ENCODE results near the gene ACTL10.
A peak's percentile ranks its signal among the peaks of the same experiment; 100 is the strongest.
"Not testable (repeated sequence)": the region's sequence is repeated elsewhere in the genome, so short reads cannot be mapped to it uniquely, and the experiment has no call there.

Gene ACTL10

DNA sequence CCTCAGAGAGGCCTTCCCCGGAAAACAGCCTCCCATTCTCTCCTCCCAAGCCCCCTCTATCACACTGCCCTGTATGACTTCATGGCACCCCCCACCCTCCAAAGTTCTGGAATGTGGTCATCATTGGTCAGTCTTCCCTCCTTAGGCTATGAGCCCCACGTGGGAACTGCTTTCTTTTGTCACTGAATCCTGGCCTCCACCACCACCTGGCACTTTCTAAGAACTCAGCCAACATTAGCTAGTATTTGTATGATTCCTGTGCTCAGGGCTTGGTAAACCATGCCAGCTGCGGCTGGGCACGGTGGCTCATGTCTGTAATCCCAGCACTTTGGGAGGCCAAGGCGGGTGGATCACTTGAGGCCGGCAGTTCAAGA is 27.9 kb downstream of the ACTL10 start:
- no peaks in the 10 kb centered on the region for H3K36me3 Mint-ChIP-seq (ENCODE audit: low read depth)
- H3K4me3 Mint-ChIP-seq = no peak overlapping the region
- no peaks in the 10 kb centered on the region for H3K27me3 Mint-ChIP-seq
- H3K9me3 Mint-ChIP-seq = peaks cover 5% of the 10 kb centered on the region
- peaks cover 5% of the 10 kb centered on the region for H3K4me1 Mint-ChIP-seq (ENCODE audit: low read depth)
- no peak overlapping the region for H3K27ac Mint-ChIP-seq
- intact Hi-C loops (cut with micrococcal nuclease) = no loop called here

DNA sequence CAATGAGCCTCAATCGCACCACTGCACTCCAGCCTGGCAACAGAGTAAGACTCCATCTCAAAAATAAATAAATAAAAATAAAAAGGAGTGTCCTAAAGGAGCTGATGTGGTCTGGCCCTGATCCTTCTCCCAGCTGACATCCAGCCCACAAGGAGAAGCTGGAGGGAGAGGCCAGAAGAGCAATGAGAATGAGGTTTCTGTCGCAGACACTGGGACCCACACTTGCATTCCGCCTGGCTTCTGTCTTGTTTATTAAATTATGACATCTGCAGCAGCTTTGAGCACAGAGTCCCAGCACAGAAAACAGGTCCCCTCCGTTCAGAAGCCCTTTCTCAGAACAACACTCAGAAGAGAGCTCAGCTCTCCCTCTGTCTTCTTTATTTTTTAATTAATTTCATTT is 29.7 kb downstream of the ACTL10 start:
- Mint-ChIP-seq H3K27me3 (no peaks in the 10 kb centered on the region), H3K27ac (no peak overlapping the region), H3K9me3 (peaks cover 13% of the 10 kb centered on the region), H3K4me1 (ENCODE audit: low read depth) (no peaks in the 10 kb centered on the region), H3K4me3 (no peak overlapping the region), H3K36me3 (ENCODE audit: low read depth) (no peaks in the 10 kb centered on the region)
- intact Hi-C loops (cut with micrococcal nuclease) = no loop called here

DNA sequence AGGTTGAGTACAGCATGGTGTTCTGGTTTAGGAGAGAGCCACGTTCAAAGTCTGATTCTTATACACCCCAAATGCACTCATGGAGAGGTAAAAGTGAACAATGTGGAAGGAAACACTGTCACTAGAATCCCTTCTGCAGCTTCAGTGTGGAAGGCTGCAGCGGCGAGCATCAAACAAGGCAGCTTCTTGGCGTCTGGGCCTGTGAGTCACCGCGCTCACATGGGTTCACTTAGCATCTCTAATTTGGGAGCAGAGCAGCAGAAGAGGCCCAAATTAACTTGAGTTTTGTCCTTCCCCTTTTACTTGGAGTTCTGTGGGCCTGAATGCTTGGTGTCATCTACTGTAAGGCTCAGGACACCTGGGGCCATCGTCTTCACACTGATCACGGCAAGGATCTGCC is 30.4 kb downstream of the ACTL10 start:
- intact Hi-C loops (cut with micrococcal nuclease) = no loop called here
- no peaks in the 10 kb centered on the region for H3K36me3 Mint-ChIP-seq (ENCODE audit: low read depth)
- H3K9me3 Mint-ChIP-seq = peaks cover 13% of the 10 kb centered on the region
- no peaks in the 10 kb centered on the region for H3K27me3 Mint-ChIP-seq
- H3K4me3 Mint-ChIP-seq = no peak overlapping the region
- H3K27ac Mint-ChIP-seq = peak overlapping the region; percentile 24
- H3K4me1 Mint-ChIP-seq (ENCODE audit: low read depth) = no peaks in the 10 kb centered on the region

DNA sequence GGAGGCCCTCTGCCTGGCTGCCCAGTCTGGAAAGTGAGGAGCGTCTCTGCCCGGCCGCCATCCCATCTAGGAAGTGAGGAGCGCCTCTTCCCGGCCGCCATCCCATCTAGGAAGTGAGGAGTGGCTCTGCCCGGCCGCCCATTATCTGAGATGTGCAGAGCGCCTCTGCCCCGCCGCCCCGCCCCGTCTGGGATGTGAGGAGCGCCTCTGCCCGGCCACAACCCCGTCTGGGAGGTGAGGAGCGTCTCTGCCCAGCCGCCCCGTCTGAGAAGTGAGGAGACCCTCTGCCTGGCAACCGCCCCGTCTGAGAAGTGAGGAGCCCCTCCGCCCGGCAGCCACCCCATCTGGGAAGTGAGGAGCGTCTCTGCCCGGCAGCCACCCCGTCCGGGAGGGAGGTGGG is 32.2 kb downstream of the ACTL10 start:
- H3K27me3 Mint-ChIP-seq; H3K36me3 Mint-ChIP-seq (ENCODE audit: low read depth); H3K4me3 Mint-ChIP-seq; intact Hi-C loops (cut with micrococcal nuclease); H3K4me1 Mint-ChIP-seq (ENCODE audit: low read depth); H3K27ac Mint-ChIP-seq: not testable (repeated sequence)
- peaks cover 13% of the 10 kb centered on the region for H3K9me3 Mint-ChIP-seq

DNA sequence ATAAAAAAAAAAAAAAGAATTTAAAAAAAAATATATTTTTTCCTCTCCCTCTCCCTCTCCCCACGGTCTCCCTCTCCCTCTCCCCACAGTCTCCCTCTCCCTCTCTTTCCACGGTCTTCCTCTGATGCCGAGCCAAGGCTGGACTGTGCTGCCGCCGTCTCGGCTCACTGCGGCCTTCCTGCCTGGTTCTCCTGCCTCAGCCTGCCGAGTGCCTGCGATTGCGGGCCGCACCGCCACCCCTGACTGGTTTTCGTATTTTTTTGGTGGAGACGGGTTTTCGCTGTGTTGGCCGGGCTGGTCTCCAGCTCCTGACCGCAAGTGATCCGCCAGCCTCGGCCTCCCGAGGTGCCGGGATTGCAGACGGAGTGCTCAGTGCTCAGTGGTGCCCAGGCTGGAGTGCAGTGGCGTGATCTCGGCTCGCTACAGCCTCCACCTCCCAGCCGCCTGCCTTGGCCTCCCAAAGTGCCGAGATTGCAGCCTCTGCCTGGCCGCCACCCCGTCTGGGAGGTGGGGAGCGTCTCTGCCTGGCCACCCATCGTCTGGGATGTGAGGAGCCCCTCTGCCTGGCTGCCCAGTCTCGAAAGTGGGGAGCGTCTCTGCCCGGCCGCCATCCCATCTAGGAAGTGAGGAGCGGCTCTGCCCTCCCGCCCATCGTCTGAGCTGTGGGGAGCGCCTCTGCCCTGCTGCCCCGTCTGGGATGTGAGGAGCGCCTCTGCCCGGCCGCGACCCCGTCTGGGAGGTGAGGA is 34.1 kb downstream of the ACTL10 start:
- H3K36me3 Mint-ChIP-seq (ENCODE audit: low read depth); H3K4me1 Mint-ChIP-seq (ENCODE audit: low read depth); intact Hi-C loops (cut with micrococcal nuclease); H3K27ac Mint-ChIP-seq; H3K27me3 Mint-ChIP-seq; H3K4me3 Mint-ChIP-seq: not testable (repeated sequence)
- peaks cover 13% of the 10 kb centered on the region for H3K9me3 Mint-ChIP-seq

- H3K27me3 Mint-ChIP-seq = no peaks in the 10 kb centered on the region
- intact Hi-C loops (cut with micrococcal nuclease) = no loop called here
- H3K36me3 Mint-ChIP-seq (ENCODE audit: low read depth) = peaks cover 6% of the 10 kb centered on the region
- no peak overlapping the region for H3K27ac Mint-ChIP-seq
- H3K4me3 Mint-ChIP-seq = no peak overlapping the region
- no peaks in the 10 kb centered on the region for H3K4me1 Mint-ChIP-seq (ENCODE audit: low read depth)
- peaks cover 13% of the 10 kb centered on the region for H3K9me3 Mint-ChIP-seq
These were observed 35.1 kb downstream of the ACTL10 start for GRCh38 chr20:33701629-33702450.

DNA sequence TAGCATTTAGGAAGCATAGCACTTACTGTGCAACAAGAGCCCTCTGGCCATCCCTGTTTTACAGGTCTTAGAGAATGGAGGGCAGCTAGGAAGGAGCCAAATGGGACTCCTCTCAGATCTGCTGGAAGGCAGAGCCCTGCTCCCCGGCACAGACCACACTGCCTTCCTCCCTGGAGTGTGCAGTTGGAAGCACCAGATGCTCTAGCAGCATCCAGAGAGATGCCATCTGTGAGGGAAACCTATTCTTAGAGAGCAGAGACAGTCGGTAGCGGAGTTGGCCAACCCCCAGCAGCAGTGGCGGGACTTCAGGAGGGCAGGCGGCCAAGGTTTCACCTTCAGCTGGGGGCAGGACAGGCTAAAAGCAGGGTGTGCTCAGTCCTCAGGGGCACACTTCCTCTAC is 36.1 kb downstream of the ACTL10 start:
- Mint-ChIP-seq H3K4me3 (no peak overlapping the region), H3K36me3 (ENCODE audit: low read depth) (peaks cover 15% of the 10 kb centered on the region), H3K4me1 (ENCODE audit: low read depth) (no peaks in the 10 kb centered on the region), H3K9me3 (peaks cover 13% of the 10 kb centered on the region), H3K27ac (no peak overlapping the region), H3K27me3 (no peaks in the 10 kb centered on the region)
- intact Hi-C loops (cut with micrococcal nuclease) = no loop called here

DNA sequence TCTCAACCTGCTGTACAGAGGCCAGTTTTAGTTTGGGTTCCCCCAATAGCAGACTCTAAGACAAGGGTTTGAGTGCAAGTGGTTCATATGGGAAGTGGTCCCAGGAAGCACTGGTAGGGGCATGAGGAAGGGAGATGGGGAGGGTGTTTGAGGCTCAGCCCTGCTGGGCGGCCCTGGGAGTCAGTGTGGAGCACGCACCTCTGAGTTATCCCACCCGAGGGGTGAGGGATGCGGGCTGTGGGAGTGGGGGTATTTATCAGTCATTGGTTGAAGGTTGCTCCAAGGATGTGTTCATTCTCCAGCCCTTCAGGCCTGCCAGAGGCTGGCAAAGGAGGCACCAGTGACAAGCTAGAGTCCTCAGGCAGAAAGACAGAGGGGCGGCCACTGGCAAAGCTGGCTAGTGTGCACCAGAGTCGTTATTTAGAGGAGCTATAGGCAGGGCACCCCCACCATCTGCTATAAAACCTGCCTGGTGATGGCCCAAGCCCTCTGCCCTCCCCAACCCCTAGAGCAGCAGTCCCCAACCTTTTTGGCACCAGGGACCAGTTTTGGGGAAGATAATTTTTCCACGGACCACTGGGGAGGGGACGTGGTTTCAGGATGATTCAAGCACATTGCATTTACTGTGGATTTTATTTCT is 36.9 kb downstream of the ACTL10 start:
- H3K36me3 Mint-ChIP-seq (ENCODE audit: low read depth) = peaks cover 18% of the 10 kb centered on the region
- no peaks in the 10 kb centered on the region for H3K27me3 Mint-ChIP-seq
- no peak overlapping the region for H3K4me3 Mint-ChIP-seq
- H3K9me3 Mint-ChIP-seq = peaks cover 10% of the 10 kb centered on the region
- no peak overlapping the region for H3K27ac Mint-ChIP-seq
- intact Hi-C loops (cut with micrococcal nuclease) = no loop called here
- H3K4me1 Mint-ChIP-seq (ENCODE audit: low read depth) = no peaks in the 10 kb centered on the region

- Mint-ChIP-seq H3K27ac (no peak overlapping the region), H3K4me3 (no peak overlapping the region)
- intact Hi-C loops (cut with micrococcal nuclease) = no loop called here
These were observed 37.6 kb downstream of the ACTL10 start for GRCh38 chr20:33704197-33704924.

DNA sequence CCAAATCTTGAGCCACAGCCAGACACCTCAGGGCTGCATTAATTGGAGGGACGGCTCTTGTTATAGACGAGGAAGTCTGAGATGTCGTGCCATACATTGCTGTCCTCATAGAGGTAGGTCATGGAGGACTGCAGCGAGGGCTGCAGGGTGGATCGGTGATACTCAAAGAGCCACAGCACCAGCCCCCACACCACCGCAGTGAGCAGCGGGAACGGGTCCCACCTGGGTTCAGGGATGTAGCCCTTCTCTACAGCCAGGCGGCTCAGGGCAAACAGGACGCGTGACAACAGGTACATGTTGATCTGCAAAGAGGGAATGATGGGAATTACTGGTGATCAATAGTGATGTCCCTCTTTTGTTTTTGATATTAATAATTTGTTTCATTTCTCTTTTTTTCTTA is 40.9 kb downstream of the ACTL10 start:
- intact Hi-C loops (cut with micrococcal nuclease) = no loop called here
- H3K36me3 Mint-ChIP-seq (ENCODE audit: low read depth) = peaks cover 46% of the 10 kb centered on the region
- H3K27me3 Mint-ChIP-seq = no peaks in the 10 kb centered on the region
- H3K9me3 Mint-ChIP-seq = no peaks in the 10 kb centered on the region
- no peak overlapping the region for H3K27ac Mint-ChIP-seq
- peaks cover 19% of the 10 kb centered on the region for H3K4me1 Mint-ChIP-seq (ENCODE audit: low read depth)
- H3K4me3 Mint-ChIP-seq = no peak overlapping the region

More at GRCh38 chr20:33704197-33704924, 37.6 kb downstream of the ACTL10 start:
- Mint-ChIP-seq H3K9me3 (peaks cover 8% of the 10 kb centered on the region), H3K36me3 (ENCODE audit: low read depth) (peaks cover 18% of the 10 kb centered on the region), H3K4me1 (ENCODE audit: low read depth) (no peaks in the 10 kb centered on the region), H3K27me3 (no peaks in the 10 kb centered on the region)

DNA sequence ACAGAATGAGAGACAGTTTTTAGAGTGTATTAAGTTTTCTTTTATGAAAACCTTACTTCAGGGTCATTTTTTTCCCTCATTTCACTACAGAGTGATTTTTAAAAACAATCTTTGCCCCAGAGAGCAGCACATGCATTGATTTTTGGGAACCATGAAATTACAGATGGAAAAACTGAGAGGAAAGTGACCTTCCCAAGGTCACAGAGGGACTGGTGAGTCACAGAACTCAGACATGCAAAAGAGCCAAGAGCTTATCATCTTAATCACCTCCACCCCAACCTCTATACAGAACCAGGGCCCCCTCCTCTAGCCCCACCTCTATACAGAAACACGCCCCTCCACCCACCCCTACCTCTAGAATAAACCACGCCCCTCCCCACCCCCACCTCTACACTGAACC is 42.7 kb downstream of the ACTL10 start:
- Mint-ChIP-seq H3K4me3 (no peak overlapping the region), H3K4me1 (ENCODE audit: low read depth) (peaks cover 25% of the 10 kb centered on the region), H3K36me3 (ENCODE audit: low read depth) (peaks cover 63% of the 10 kb centered on the region), H3K27ac (peak overlapping the region; percentile 24), H3K9me3 (no peaks in the 10 kb centered on the region), H3K27me3 (no peaks in the 10 kb centered on the region)
- intact Hi-C loops (cut with micrococcal nuclease) = no loop called here

DNA sequence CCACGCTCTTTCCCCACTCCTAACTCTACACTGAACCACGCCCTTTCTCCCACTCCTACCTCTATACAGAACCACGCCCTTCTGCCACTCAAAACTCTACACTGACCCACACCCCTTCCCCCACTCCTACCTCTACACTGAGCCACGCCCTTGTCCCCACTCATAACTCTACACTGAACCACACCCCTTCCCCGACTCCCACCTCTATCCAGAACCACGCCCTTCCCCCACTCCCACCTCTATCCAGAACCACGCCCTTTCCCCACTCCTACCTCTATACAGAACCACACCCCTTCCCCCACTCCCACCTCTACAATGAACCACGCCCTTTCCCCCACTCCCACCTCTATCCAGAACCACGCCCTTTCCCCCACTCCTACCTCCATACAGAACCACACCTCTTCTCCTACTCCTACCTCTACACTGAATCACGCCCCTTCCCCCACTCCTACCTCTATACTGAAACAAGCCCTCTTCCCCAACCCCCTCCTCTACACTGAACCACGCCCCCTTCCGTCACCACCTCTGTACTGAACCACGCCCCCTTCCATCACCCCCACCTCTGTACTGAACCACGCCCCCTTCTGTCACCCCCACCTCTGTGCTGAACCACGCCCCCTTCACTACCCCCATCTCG is 43.3 kb downstream of the ACTL10 start:
- Mint-ChIP-seq H3K4me3 (no peak overlapping the region), H3K27ac (peak overlapping the region; percentile 24), H3K36me3 (ENCODE audit: low read depth) (peaks cover 65% of the 10 kb centered on the region), H3K27me3 (no peaks in the 10 kb centered on the region), H3K4me1 (ENCODE audit: low read depth) (peaks cover 25% of the 10 kb centered on the region), H3K9me3 (no peaks in the 10 kb centered on the region)
- intact Hi-C loops (cut with micrococcal nuclease) = no loop called here

DNA sequence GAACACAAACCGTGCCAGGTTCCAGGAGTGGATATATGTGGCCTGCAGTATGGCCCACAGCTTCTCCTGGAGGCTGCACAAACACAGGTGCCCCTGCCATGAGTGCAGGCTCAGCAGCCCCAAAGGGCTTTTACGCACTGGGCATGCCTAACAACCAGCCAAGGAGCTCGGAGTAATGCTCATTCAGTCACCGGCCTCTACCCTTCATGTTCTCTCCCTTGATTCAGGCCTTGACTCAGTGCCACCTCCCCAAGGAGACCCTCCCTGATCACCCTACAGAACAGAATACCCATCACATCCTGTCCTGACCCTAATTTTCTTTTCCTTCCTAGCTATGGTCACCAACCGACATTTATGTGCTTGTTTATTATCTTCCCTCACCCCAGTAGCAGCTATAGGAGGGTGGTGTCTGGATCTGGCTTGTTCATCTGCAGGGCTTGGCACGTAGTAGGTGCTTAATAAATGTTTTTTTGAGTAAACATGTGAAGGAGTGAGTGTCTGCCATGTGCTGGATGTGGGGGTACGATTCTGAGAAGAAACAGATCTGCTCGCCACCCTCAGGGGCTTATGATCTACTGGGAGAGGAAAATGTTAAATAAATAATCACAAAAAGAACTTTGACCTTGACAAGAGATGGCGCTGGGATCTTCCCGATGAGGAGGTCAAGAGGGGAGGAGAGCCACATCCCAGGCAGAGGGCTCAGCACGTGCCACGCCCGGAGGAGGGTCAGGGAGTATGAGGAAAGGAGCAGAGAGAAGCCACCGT is 44.1 kb downstream of the ACTL10 start:
- no peaks in the 10 kb centered on the region for H3K27me3 Mint-ChIP-seq
- H3K27ac Mint-ChIP-seq = no peak overlapping the region
- H3K9me3 Mint-ChIP-seq = no peaks in the 10 kb centered on the region
- peaks cover 25% of the 10 kb centered on the region for H3K4me1 Mint-ChIP-seq (ENCODE audit: low read depth)
- intact Hi-C loops (cut with micrococcal nuclease) = no loop called here
- H3K4me3 Mint-ChIP-seq = no peak overlapping the region
- peaks cover 67% of the 10 kb centered on the region for H3K36me3 Mint-ChIP-seq (ENCODE audit: low read depth)
